Cardiac septum (tissue), 1 donor: ENCODE results near the gene ARFRP1. TPM values are rescaled to one million over a fixed set of nuclear protein-coding genes. Genes with fewer than 3 reads are reported as not detected.
A peak's percentile ranks its signal among the peaks of the same experiment; 100 is the strongest.
"Not testable (repeated sequence)": the region's sequence is repeated elsewhere in the genome, so short reads cannot be mapped to it uniquely, and the experiment has no call there.

Experiments used
- DNase-seq: peaks from one replicate; pipeline ENCODE4 v3.0.0-alpha.2; 2020; ENCODE audit warnings: low spot score
- intact Hi-C: fragments of 100-400 bp; cut with DNase I; formaldehyde crosslinking; loops from one replicate; pipeline ENCODE4 v1.14.0; 2022
- total RNA-seq: library from RNA; stranded (reverse); fragmentation: NEBNext Ultra II Directional; extraction: Animal tissue kit (Norgen Biotek cat#: 25700); gene quantifications from one replicate; pipeline ENCODE4 v1.2.1, GENCODE V29; 2021
- donor health status: DM: no; HTN: no; CAD: no.

ARFRP1 gene
- total RNA-seq, 1 donor from 2014 or later, result 40.3 TPM

- intact Hi-C loops, result no loop called here
- DNase-seq, result no peak
Measured at GRCh38 chr20:63685269-63686026, 22.3 kb downstream of the ARFRP1 start.

- intact Hi-C loops, result no loop called here
Measured at GRCh38 chr20:63682384-63683139, 25.2 kb downstream of the ARFRP1 start.

GRCh38 chr20:63681609-63682142, 26.1 kb downstream of the ARFRP1 start:
- no peak for DNase-seq
- intact Hi-C loops, result no loop called here

More at GRCh38 chr20:63682384-63683139, 25.2 kb downstream of the ARFRP1 start:
- DNase-seq, result peak; percentile 85

GRCh38 chr20:63680857-63681608, 26.7 kb downstream of the ARFRP1 start:
- no peak for DNase-seq
- intact Hi-C loops, result no loop called here

GRCh38 chr20:63680427-63680826, 27.3 kb downstream of the ARFRP1 start:
- intact Hi-C loops, result no loop called here
- no peak for DNase-seq

- DNase-seq, result no peak
- intact Hi-C loops, result no loop called here
Measured at GRCh38 chr20:63679799-63680305, 27.9 kb downstream of the ARFRP1 start.

- intact Hi-C loops, result no loop called here
- no peak for DNase-seq
Measured at GRCh38 chr20:63678667-63679465, 28.9 kb downstream of the ARFRP1 start.

- intact Hi-C loops, result no loop called here
- DNase-seq, result no peak
Measured at GRCh38 chr20:63678071-63678470, 29.7 kb downstream of the ARFRP1 start.

- no peak for DNase-seq
- intact Hi-C loops, result no loop called here
Measured at GRCh38 chr20:63675681-63676368, 32.0 kb downstream of the ARFRP1 start.

- intact Hi-C loops, result no loop called here
- DNase-seq, result no peak
Measured at GRCh38 chr20:63673951-63674350, 33.8 kb downstream of the ARFRP1 start.

GRCh38 chr20:63672666-63673065, 35.1 kb downstream of the ARFRP1 start:
- DNase-seq, result no peak
- intact Hi-C loops, result no loop called here

GRCh38 chr20:63671695-63672094, 36.1 kb downstream of the ARFRP1 start:
- DNase-seq, intact Hi-C loops: not testable (repeated sequence)

- intact Hi-C loops, result no loop called here
- DNase-seq, result no peak
Measured at GRCh38 chr20:63668351-63668750, 39.4 kb downstream of the ARFRP1 start.

GRCh38 chr20:63667858-63668257, 39.9 kb downstream of the ARFRP1 start:
- no peak for DNase-seq
- intact Hi-C loops, result no loop called here

GRCh38 chr20:63665708-63666107, 42.1 kb downstream of the ARFRP1 start:
- DNase-seq, result no peak
- intact Hi-C loops, result no loop called here

GRCh38 chr20:63664861-63665594, 42.7 kb downstream of the ARFRP1 start:
- no peak for DNase-seq

GRCh38 chr20:63664143-63664851, 43.5 kb downstream of the ARFRP1 start:
- intact Hi-C loops, result no loop called here
- no peak for DNase-seq

More at GRCh38 chr20:63664861-63665594, 42.7 kb downstream of the ARFRP1 start:
- intact Hi-C loops, result no loop called here
